Nephron progenitor cell (in vitro differentiated cells): Measurements from ENCODE around the gene RELT.
A peak's percentile ranks its signal among the peaks of the same experiment; 100 is the strongest.
"Not testable (repeated sequence)": the region's sequence is repeated elsewhere in the genome, so short reads cannot be mapped to it uniquely, and the experiment has no call there.

Experiments used
- DNase-seq: peaks from one replicate; pipeline ENCODE4 v3.0.0; 2021
- H3K27ac Mint-ChIP-seq: 2 replicates; pipeline ENCODE4 v1.8.0; 2021; ENCODE audit warnings: mild to moderate bottlenecking, moderate library complexity, mixed read lengths
- H3K27me3 Mint-ChIP-seq: 2 replicates; pipeline ENCODE4 v1.8.0; 2021; ENCODE audit warnings: mild to moderate bottlenecking, low read depth, mixed read lengths; ENCODE audit not compliant: poor library complexity
- H3K36me3 Mint-ChIP-seq: 2 replicates; pipeline ENCODE4 v1.8.0; 2021; ENCODE audit warnings: low read depth, mixed read lengths
- H3K4me1 Mint-ChIP-seq: 2 replicates; pipeline ENCODE4 v1.8.0; 2021; ENCODE audit warnings: mixed read lengths
- H3K4me3 Mint-ChIP-seq: 2 replicates; pipeline ENCODE4 v1.8.0; 2021; ENCODE audit warnings: mild to moderate bottlenecking, moderate library complexity, mixed read lengths
- H3K9me3 Mint-ChIP-seq: 2 replicates; pipeline ENCODE4 v1.8.0; 2021; ENCODE audit warnings: mild to moderate bottlenecking, moderate library complexity, mixed read lengths
- TF ChIP-seq, protein P1 (sequence below): fragments of 200-600 bp; sonication (generic); IDR thresholded peaks from 2 replicates; pipeline ENCODE4 v1.5.0; 2021; ENCODE audit warnings: antibody characterized with exemption

RELT gene

DNA sequence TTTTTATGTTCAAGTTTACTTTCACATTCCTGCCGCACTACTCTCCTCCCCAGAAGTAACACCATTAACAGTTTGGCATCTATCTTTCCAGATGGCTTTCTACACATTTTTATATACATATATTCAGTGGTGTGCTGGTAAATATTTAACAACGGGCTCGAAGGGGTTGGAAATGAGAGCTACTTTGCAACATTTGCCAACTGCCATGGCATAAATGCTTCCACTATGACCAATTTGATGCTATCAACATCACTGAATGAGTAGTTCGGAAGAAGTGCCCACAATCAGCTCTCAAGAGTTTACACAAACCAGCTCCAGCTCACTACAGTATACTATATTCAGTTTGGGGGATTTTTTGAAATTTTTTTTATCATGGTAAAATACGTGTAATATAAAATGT lies 55.2 kb downstream of the RELT start:
- TF ChIP-seq, protein P1, sequence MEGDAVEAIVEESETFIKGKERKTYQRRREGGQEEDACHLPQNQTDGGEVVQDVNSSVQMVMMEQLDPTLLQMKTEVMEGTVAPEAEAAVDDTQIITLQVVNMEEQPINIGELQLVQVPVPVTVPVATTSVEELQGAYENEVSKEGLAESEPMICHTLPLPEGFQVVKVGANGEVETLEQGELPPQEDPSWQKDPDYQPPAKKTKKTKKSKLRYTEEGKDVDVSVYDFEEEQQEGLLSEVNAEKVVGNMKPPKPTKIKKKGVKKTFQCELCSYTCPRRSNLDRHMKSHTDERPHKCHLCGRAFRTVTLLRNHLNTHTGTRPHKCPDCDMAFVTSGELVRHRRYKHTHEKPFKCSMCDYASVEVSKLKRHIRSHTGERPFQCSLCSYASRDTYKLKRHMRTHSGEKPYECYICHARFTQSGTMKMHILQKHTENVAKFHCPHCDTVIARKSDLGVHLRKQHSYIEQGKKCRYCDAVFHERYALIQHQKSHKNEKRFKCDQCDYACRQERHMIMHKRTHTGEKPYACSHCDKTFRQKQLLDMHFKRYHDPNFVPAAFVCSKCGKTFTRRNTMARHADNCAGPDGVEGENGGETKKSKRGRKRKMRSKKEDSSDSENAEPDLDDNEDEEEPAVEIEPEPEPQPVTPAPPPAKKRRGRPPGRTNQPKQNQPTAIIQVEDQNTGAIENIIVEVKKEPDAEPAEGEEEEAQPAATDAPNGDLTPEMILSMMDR = no peak
- DNase-seq = no peak
- H3K27me3 Mint-ChIP-seq = no peaks in the 10 kb centered on the region
- H3K9me3 Mint-ChIP-seq = no peaks in the 10 kb centered on the region
- no peak overlapping the region for H3K4me3 Mint-ChIP-seq
- H3K27ac Mint-ChIP-seq = no peak overlapping the region
- H3K4me1 Mint-ChIP-seq = peaks cover 11% of the 10 kb centered on the region
- peaks cover 24% of the 10 kb centered on the region for H3K36me3 Mint-ChIP-seq

DNA sequence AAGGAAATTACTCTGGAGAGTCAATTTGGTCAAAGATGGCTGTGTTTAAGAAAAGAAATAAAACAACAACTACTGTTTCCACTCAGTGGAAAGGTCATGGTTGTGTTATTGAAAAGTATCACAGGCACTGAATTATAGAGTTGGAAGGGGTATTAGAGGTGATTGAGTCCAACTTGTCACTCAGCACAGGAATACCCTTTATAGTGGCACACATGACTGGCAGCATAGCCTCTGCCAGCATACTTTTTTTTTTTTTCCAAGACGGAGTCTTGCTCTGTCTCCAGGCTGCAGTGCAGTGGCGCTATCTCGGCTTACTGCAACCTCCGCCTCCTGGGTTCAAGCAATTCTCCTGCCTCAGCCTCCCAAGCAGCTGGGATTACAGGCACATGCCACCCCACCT lies 60.7 kb downstream of the RELT start:
- not testable (repeated sequence) for DNase-seq, H3K27me3 Mint-ChIP-seq, H3K4me3 Mint-ChIP-seq, H3K9me3 Mint-ChIP-seq, H3K27ac Mint-ChIP-seq
- Mint-ChIP-seq H3K36me3 (peaks cover 21% of the 10 kb centered on the region), H3K4me1 (peaks cover 22% of the 10 kb centered on the region)

DNA sequence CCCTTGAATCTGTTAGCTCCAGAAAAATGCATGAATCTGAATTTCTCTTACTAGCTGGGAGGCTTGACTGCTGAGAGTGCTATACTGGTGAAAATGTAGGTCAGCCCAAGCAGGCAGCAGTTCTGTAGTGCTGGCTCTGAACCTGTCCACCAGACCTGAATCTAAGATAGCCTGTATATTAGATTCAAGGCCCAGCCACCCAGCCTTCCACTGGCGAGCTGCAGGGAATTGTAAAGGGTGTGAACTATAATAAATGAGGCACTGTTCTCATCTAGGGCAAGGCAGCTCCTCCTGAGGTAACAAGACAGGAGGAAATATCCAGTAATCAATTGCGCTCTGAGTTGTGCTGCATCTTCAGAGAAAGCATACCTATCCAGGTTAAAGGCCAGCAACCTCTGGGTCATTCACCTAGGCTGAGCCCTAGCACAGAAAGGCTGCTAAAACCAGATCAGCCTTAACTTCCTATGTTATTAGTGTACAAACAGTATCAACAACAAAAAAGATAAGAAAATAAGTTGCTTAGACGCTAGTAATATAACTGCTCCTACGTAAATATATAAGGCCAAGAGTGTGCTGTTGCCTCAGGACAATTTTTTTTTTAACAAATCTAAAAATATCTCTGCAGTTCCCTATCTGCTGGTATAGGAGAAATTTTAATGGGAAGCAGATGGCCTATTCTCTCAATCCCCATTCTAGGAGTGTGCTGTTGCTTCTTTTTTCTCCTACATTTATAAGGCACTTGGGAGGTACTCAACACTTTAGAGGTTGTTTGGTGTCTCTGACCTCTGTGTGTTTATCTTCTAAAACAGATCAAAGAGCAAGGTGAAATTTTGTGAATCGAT lies 63.0 kb downstream of the RELT start:
- Mint-ChIP-seq H3K4me1 (peaks cover 22% of the 10 kb centered on the region), H3K36me3 (peaks cover 25% of the 10 kb centered on the region), H3K4me3 (no peak overlapping the region), H3K27ac (peak overlapping the region; percentile 14), H3K9me3 (peaks cover 4% of the 10 kb centered on the region), H3K27me3 (no peaks in the 10 kb centered on the region)
- TF ChIP-seq, protein P1 = no peak
- DNase-seq = no peak

- H3K4me3 Mint-ChIP-seq = no peak overlapping the region
- peaks cover 12% of the 10 kb centered on the region for H3K4me1 Mint-ChIP-seq
- H3K27ac Mint-ChIP-seq = no peak overlapping the region
Measured at GRCh38 chr11:73445980-73446379, 69.8 kb downstream of the RELT start.

GRCh38 chr11:73446766-73447165 lies 70.6 kb downstream of the RELT start:
- Mint-ChIP-seq H3K36me3 (peaks cover 24% of the 10 kb centered on the region), H3K9me3 (no peaks in the 10 kb centered on the region), H3K4me1 (peaks cover 12% of the 10 kb centered on the region), H3K4me3 (no peak overlapping the region), H3K27me3 (no peaks in the 10 kb centered on the region), H3K27ac (no peak overlapping the region)
- no peak for DNase-seq
- TF ChIP-seq, protein P1 = no peak

More at GRCh38 chr11:73445980-73446379, 69.8 kb downstream of the RELT start:
- Mint-ChIP-seq H3K27me3 (no peaks in the 10 kb centered on the region), H3K9me3 (peaks cover 4% of the 10 kb centered on the region), H3K36me3 (peaks cover 30% of the 10 kb centered on the region)
- no peak for DNase-seq
- TF ChIP-seq, protein P1 = no peak
